CD4-positive, alpha-beta T cell treated with Interleukin-2 at 100 ng/mL for 4 hours (primary cell): ENCODE measurements around the gene RASL12.

Experiments
- DNase-seq: peaks from one replicate; pipeline ENCODE4 v3.0.0-alpha.2; 2020; ENCODE audit warnings: low spot score

Gene RASL12

DNA sequence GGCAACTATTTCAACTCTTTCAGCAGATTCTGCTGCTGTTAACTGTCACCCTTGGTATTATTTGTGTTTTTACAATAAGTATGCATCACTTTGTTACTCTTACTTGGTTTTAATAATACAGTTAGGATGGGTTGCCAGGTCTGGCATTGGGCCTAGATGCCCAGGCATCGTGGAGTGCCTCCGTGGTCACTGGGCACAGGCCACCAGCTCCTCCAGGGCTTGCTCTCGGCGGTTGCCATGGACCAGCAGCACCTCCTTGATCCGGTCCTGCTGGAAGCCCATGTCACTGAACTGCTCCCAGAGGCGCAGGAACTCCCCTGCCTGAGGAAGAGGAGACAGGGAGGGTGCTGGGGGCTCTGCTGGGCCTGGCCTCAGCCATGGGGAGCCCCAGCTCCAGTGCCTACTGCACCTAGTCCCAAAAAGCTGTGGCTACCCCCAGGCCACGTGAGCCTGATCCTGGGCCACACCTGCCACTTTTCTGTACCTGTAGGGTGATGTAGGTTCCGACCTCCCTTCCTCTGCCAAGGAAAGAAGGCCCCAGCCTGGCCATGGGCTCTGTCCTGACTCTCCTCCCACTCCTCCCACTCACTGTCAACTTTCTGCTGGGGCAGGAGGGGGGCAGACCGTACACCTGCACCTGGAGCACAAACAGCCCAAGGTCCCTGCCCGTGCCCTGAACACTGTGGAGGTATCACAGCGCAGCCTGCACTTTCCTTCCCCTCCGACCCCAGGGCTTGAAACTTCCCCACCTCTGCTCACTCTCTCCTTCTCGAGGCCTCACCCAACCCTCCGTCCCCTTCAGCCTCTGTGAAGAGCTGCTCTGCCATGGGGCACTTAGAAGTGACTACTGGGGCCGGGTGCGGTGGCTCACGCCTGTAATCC lies 25.4 kb upstream of the RASL12 start:
- no peak for DNase-seq

DNA sequence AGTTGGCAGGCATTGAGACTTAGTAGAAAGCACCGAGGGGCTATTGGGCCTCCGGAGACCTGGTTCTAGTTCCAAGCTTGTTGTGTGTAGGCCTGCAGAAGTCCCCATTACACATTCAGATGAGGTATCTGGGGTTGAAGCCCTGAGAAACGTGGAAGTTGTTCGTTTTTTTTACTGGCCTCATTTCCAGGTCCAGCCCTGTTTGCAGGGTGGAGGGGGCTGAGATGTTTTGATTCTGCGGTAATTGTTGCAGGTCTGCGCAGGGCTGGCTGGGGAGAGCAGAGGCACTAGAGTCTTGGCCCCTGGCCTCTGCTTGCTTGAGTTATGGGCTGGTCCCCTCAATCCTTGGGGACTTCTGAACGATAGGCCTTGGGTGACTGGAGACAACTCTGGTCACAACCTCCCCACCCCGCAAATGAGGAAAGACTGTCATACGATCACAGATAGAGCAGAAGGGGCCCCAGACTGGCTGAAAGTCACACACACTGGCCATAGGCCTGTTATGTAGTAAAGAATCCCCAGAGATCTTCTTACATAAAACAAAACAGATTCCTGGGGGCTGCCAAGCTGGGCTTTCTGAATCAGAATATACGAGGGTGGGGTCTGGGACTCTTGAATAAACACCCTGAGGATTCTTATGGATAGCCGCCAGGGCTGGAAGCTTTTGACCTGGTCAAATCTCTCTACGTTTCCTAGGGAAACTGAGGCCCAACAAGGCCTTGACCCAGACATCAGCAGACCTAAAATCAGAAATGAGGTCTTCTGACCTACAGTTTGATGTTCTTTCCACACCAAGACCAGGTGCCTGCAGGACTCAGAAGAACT lies 24.4 kb upstream of the RASL12 start:
- DNase-seq, result no peak

DNA sequence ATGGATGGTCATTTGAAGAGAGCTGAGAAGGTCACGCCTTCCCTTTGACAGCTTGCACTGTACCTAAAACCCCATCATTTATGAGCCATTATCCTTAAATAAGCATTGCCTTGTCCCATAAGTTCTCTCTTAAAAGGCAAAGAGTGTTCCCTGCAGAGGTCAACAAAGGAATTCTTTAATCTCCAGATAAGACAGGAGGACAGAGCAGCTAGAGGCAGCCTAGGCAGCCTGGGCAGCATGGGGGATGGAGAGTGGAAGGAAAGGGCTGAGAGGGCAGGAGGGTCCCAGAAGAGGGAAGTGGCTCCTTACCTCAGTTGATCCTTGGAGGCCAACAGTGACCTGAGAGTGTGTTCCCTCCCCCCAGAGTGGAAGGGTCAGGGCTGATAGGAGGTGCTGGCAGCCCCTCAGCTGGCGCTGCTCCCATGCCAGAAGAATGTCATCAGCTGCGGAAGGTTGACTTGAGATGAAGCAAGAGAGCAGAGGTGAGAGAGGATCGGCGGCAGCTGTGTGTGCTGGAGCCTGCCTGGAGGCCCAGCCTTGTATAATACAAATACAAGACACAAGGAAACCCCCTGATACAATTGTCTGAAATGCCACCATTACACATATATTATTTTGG lies 21.5 kb upstream of the RASL12 start:
- DNase-seq, result no peak

DNA sequence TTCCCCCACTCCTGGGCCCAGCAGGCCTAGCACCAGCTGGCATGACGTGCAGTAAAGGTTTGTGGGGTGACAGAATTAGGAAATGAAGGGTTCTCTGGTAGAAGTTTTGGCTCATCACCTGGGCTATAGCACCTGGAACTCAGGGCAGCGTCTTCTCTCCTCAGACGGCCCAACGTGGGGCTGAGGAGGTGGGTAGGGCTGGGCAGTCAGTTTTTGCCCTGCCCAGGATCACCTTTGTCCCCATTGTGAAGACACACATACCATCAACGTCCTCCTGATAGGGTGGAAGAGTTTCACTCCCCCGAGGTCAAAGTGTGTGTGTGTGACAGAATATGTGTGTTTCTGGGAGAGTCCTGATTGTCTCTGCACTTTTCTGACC lies 20.8 kb upstream of the RASL12 start:
- DNase-seq, result no peak

DNA sequence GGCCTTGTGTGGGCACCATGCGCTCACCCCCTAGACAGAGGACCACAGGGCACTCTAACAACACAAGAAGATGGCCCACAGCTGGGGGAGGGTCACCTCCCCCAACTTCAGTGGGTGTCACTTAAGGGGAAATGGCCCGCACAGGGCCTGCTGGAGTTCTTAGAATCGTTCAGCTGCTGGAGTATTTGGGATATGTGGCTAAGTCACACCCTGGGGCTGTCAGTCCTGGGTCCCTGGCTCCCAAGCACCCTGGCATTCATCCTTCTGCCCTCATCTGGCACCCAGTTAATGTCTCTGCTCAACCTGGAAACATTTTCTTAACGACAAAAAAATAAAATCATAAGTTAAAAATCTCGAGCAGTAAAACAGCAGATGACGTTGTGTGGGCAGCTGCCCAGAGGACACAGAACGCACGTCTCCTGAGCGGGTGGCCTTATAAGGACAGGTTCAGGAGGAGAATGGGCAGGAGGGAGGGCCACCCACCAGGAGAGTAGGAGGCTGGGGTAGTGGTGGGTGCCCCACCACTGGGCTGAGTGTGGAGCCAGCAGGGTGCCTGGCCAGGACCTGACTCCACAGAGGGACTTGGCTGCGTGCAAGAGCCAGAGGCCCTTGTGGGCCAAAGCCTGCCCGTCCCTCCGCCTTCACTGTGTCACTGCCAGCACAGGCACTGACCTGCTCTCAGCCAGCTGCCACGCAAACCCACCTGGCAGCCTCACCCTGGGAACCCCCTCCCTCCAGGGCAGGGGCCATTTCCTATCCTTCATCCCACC lies 20.3 kb upstream of the RASL12 start:
- no peak for DNase-seq

DNA sequence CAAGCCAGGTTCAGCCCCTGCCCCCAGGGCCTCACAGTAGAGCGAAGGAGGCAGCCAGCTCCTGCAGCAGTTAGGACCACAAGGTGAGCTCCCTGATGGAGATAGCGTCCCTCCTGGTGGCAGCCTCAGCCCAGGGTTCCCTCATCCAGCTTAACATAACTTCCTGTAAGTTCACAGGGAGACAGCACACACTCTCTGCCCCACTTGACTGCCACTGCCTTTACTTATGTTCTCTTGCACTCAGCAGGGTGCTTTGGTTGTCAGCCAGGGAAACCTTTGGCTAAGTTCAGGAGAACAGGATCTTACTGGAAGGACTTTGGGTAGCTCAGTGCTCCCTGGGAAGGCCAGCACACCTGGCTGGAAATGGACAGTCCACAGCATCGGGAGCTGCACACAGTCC lies 19.6 kb upstream of the RASL12 start:
- DNase-seq, result no peak

DNA sequence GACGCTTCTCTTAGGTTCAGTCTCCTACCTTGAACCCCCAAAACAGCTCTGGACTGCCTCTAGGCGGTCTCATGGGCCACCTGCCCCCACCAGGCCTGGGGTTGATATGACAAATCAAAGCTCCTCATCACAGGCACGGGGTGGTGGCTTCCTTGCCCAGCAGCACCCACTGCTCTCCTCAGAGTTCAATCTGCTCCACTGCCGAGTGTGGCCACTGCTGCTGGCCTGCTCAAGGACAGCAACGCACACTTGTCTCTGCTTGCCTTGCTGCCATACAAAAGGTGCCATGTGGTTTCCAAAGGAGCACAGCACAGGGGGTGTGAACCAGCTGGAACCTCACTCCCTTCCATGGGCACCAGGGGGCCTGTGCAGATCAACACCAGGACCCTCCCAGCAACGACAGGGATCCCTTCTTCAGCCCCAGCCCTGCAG lies 18.9 kb upstream of the RASL12 start:
- DNase-seq, result no peak

DNA sequence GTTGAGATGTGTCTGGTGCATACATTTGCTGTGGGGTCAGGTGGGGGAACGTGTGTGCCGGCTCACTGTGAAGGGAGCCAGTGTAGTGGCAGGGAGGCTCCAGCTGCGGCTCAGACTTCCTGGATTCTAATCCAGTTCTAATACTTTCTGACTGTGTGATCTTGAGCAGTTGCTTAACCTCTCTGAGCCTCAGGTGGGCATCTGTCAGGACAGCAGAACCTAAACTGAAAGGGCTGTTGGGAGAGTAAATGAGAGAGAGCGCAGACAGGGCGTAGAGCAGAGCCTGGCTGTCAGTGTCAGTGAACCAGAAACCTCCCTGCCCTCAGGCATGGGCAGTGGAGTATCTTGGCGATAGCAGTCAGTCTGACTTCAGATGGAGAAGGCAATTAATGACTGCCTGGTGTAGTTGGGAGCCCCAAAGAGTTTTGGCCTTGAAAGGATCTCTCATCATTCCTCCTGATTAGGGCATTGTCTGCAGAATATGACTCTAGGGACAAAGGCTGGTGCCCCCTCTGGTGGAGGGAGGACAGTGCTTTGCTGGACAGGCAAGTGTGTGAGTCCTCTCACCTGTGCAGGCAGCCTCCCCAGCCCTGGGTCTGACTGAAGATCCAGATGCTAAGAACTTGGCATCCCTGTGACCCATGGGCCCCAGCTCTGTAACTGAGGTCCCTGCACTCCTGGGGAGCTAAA lies 18.3 kb upstream of the RASL12 start:
- peak; percentile 4 for DNase-seq

DNA sequence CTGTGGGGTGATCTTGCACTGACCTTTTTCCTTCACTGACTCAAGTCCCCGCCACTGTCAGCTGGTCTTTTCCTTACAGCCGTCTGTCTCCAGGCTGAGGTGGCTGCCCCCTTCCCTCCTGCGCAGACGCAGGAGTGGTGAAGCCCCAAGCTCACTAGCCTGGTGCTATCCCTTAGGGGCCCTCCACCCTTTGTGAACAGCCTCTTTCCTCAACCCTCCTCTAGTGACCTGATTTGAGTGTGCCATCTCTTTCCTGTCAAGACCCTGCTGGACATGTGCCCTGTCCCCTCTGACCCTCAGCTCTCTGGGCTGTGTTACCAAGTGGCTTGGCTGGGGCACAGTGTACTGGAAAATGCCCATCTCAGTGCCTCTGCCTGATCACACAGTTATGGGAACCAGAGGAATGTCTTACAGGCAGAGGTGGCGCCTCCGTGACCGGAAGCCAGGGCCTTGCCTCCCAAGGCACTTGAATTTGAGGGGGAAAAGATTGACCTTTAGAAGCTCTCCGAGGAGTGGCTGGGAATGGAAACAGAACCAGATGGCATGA lies 17.5 kb upstream of the RASL12 start:
- no peak for DNase-seq

DNA sequence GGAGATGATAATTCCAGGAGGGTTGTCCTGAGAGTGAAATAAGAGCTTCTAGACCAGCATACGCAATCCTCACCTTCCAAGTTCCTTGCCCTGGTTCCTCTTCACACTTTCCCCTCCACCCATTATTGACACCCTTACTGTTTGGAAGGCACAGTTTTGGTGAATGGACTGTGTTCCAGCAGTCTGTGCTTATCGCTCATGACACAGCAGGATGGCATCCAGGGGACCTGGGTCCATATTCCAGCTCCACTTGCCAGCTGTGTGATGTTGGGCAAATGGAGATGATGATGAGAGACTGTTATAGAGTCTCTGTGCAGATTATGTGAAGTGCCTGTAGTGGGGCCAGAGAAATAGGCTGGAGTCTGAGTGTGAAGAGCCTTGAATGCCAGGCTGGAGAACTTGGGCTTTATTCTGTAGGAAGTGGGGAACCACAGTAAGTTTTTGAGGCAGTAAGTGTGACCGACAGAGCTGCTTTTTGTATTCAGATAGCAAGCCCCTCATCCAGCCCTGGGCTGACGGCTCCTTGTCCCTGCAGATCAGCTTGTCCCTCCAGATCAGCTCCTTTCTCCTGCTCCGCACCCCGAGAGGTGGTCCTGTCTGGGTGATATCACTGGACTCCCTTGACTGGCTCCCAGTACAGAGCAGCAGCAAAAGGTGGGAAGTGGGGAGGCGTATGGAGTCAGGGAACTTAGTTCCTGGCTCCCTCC lies 16.9 kb upstream of the RASL12 start:
- DNase-seq, result no peak

DNA sequence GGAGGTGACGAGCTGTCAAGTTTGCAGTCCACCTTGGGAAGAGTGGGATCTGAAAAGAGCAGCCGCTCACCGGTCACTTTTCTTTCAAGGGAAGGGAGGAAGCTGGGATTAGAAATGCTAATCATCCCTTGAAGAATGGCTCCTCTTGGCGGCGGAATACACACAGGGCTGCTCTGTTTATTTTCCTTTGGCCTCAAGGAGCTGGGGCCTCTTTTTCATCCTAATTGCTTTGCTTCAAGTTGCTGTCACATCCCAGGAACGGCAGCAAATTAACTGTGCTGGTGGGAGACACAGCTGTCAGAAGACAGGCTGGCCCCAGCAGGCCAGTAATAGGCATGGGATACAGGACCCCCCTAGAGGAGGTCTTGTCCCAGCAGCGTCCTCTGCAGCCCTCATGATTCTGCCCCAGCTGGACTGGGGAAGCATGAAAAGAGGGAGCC lies 15.5 kb upstream of the RASL12 start:
- DNase-seq, result no peak

DNA sequence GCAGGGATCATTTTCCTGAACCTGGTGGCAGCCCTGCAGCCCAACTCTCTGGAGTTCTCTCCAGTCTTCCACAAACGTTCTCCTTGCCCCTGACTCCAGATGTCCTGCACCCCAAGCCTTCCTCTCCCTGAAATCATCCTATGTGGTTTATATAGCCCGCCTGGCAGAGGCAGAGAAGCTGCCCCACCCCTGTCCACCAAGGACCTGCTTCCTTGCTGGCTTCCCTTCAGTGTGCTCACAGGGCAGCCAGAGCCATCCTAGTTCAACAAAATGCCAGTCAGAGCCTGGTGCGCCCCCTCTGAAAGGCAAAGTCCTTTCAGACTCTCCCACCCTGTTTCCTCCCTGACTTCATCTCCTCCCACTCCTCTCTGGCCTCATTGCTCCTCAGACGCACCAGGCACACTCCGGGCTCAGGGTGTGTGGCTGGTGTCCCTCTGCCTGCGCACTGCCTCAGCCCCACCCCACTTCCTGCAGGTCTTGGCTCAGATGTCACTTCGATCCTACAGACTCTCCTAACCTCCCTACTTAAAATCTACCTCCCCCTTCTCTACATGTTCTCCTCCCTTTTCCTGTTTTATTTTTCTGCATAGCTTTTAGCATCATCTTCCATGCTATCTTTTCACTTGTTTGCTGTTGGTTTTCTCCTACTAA lies 14.6 kb upstream of the RASL12 start:
- no peak for DNase-seq

DNA sequence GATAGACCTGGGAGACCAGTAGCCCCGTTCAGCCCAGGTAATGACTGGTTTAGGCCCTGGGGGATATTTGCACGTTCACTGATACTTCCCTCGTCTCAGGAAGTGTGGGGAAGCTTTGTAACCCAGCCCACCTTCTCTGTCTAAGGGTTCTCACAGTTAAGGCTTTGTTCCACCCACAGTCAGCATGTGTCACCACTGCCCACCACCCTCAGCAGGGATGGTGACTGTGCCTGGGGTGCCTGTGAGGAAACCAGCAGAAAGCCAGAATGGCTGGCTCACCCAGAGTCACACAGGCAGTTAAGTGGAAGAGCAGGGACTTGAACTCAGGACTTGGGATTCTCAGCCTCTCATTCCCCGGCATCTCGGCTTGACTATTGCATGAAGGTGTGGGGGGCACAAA lies 14.0 kb upstream of the RASL12 start:
- DNase-seq, result no peak

DNA sequence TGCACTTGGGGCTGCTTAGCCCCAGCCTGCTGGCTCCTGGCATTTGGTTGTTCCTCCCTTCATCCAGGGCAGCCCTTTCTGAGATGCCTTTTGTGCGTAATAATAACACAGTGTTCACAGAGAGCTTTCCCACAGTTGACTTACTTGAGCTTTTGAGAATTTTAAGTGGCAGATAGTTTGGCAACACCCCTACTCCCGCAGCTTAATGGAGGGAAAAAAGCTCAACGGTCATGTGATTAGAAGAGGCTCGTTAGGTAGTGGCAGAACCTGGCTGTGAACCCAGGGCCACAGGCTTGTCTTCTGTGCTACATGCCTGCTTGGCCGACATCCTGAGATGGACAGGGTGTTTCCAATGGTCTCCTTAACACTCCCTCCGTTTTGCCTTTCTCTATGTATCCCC lies 13.5 kb upstream of the RASL12 start:
- DNase-seq, result no peak

DNA sequence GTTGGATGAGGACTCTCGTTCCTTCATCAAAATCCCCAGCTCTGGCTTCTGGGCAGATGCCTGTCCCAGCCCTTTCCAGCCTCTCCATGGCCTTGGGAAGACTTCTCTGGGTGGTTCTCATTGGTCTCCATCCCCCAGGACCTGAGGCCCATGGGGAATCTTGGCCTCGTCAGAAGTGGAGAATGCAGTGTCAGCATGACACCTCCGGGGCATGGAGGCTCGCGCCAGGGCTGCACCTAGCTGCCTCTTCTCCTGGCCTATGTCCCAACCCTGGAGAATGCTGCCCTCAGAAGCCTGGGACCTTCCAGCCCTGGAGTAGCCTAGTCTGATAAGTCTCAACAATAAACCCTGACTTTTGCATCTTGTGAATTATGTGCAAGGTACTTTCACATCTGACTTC lies 11.8 kb upstream of the RASL12 start:
- no peak for DNase-seq

DNA sequence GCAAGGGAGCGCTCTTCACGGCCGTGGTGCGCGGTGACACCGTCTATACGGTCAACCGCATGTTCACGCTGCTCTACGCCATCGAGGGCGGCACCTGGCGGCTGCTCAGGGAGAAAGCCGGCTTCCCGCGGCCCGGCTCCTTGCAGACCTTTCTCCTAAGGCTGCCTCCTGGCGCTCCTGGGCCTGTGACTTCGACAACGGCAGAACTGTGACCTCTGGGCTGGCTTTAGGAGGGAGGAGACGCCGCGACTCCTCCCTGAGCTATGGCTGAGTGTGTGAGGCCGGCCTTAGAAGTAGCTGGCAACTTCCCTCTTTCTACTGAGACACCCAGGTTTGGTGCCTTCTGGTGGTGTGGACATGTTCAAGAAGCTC lies 10.2 kb upstream of the RASL12 start:
- peak; percentile 34 for DNase-seq

DNA sequence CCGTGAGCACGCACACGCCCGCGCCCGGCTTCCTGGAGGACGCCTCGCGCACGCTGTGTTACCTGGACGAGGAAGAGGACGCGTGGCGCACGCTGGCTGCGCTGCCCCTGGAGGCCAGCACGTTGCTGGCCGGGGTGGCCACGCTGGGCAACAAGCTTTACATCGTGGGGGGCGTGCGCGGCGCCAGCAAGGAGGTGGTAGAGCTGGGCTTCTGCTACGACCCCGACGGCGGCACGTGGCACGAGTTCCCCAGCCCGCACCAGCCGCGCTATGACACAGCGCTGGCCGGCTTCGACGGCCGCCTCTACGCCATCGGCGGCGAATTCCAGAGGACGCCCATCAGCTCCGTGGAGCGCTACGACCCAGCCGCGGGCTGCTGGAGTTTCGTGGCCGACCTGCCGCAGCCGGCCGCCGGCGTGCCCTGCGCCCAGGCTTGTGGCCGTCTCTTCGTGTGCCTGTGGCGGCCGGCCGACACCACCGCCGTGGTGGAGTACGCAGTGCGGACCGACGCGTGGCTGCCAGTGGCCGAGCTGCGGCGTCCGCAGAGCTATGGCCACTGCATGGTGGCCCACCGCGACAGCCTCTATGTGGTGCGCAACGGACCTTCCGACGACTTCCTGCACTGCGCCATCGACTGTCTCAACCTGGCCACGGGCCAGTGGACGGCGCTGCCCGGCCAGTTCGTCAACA lies 9.6 kb upstream of the RASL12 start:
- DNase-seq, result no peak

DNA sequence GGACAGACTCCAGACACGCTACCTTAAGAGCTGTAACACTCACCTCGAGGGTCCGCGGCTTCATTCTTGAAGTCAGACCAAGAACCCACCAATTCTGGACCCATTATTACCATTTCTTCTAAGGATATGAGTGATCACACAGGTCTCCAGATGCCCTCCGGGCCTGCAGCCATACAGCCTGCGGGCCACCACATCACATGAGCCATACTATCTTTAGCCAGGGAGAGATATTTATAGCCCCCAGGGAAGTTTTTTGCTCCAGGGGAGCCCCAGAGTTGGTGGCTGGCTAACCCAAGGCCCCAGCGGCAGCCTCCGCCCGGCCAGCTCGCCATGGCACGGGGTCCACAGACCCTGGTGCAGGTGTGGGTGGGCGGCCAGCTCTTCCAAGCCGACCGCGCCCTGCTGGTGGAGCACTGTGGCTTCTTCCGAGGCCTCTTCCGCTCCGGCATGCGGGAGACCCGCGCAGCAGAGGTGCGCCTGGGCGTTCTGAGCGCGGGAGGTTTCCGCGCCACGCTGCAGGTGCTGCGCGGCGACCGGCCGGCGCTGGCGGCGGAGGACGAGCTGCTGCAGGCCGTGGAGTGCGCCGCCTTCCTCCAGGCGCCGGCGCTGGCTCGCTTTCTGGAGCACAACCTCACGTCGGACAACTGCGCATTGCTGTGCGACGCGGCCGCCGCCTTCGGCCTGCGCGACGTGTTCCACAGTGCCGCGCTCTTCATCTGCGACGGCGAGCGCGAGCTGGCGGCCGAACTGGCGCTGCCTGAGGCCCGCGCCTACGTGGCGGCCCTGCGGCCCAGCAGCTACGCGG lies 8.9 kb upstream of the RASL12 start, which contains the start of gene KBTBD13:
TSS of gene KBTBD13 (plus strand) at position 261 of the 805 bp plus-strand sequence. CDS start at position 331, 70 bp downstream.
- DNase-seq, result no peak
